A673 (cell line): ENCODE results near the gene FAM177A1.

Experiments used
- CTCF ChIP-seq: fragments of 300-800, 200-600 bp; sonication (generic); conservative IDR thresholded peaks from 2 replicates; pipeline ENCODE4 v1.5.1; 2017; ENCODE audit warnings: low read depth, mild to moderate bottlenecking, antibody characterized with exemption, low read length, moderate library complexity, mixed read lengths
- EZH2 ChIP-seq: fragments of 200-600 bp; sonication (generic); IDR thresholded peaks from 2 replicates; pipeline ENCODE4 v1.6.1; 2017; ENCODE audit warnings: borderline replicate concordance, low read depth, mild to moderate bottlenecking, mixed read lengths, antibody characterized with exemption, low read length; ENCODE audit not compliant: poor library complexity, severe bottlenecking

GRCh38 chr14:35122696-35123387, 76.8 kb downstream of the FAM177A1 start:
- TF ChIP-seq CTCF = no peak
- no peak for TF ChIP-seq EZH2
